HEK293 (cell line): ENCODE data around the gene ITGA4.

Experiments
- CTCF ChIP-seq: fragments of 450-650 bp; formaldehyde crosslinking; IDR thresholded peaks from 2 replicates; pipeline ENCODE4 v1.5.1; 2016; ENCODE audit warnings: missing biosample characterization, missing genetic modification characterization
- MYNN ChIP-seq: fragments of 450-650 bp; formaldehyde crosslinking; IDR thresholded peaks from 2 replicates; pipeline ENCODE4 v1.5.1; 2016; ENCODE audit warnings: missing biosample characterization, missing genetic modification characterization, borderline replicate concordance
- PRDM4 ChIP-seq: fragments of 450-650 bp; formaldehyde crosslinking; IDR thresholded peaks from 2 replicates; pipeline ENCODE4 v1.5.1; 2017; ENCODE audit warnings: missing biosample characterization, missing genetic modification characterization
- TRIM28 ChIP-seq: IDR thresholded peaks from 2 replicates; pipeline ENCODE4 v1.6.1; 2011; ENCODE audit warnings: low read length, control low read depth, borderline replicate concordance
- ZBTB17 ChIP-seq: fragments of 450-650 bp; formaldehyde crosslinking; IDR thresholded peaks from 2 replicates; pipeline ENCODE4 v1.5.1; 2016; ENCODE audit warnings: missing biosample characterization, missing genetic modification characterization
- ZBTB7A ChIP-seq: fragments of 450-650 bp; formaldehyde crosslinking; IDR thresholded peaks from 2 replicates; pipeline ENCODE4 v1.5.1; 2016; ENCODE audit warnings: low read depth, missing biosample characterization, missing genetic modification characterization

- no peak for TF ChIP-seq ZBTB7A (tag by site-specific recombination)
- TF ChIP-seq TRIM28: no peak
- TF ChIP-seq CTCF (tag by site-specific recombination): no peak
- TF ChIP-seq MYNN: no peak
- TF ChIP-seq PRDM4 (tag by site-specific recombination): no peak
- no peak for TF ChIP-seq ZBTB17
Measured at GRCh38 chr2:181517685-181518301, 60.6 kb downstream of the ITGA4 start.
